ENCODE data around the gene CLCN6.

GRCh38 chr1:11858613-11858967 lies 52.6 kb downstream of the CLCN6 start, which contains the start of gene NPPB:
- TF ChIP-seq POLR2AphosphoS5 (IDR thresholded peaks at IDR 0.05; ENCODE audit: low read depth, low read length): no peak
- TF ChIP-seq POLR2A (IDR thresholded peaks at IDR 0.05; ENCODE audit: low read depth, low read length): no peak

Measured in GM12892 (cell line).